ENCODE data around the gene SPRYD4. TPM values are rescaled to one million over a fixed set of nuclear protein-coding genes. Genes with fewer than 3 reads are reported as not detected.

SPRYD4 gene
- total and polyA plus RNA-seq, 10 of the 15 experiments (the other 5 are each of a cell fraction or from before 2014, with no cell fraction given) = 4.1 to 6.0 (median 5.1) TPM

GRCh38 chr12:56448860-56449621, 19.3 kb upstream of the SPRYD4 start, which contains the start of gene TIMELESS (continued):
- TF ChIP-seq TCF3 (IDR thresholded peaks at IDR 0.05; ENCODE audit: borderline replicate concordance, insufficient read depth, low read depth, low read length) (peak; percentile 36; the same call in 1 of the 2 replicates), ZBTB4 (CRISPR knock-in tag; IDR thresholded peaks at IDR 0.05) (no peak), HCFC1 (IDR thresholded peaks at IDR 0.05; ENCODE audit: low read length) (no peak), PKNOX1 (IDR thresholded peaks at IDR 0.05) (no peak), POLR2AphosphoS2 (IDR thresholded peaks at IDR 0.05; ENCODE audit: low read depth, low read length) (0 out of 2 replicates have a peak, but pooled peaks have one; percentile 24), SIN3A (IDR thresholded peaks at IDR 0.05; ENCODE audit: low read depth, low read length) (peak; percentile 96), WRNIP1 (IDR thresholded peaks at IDR 0.05; ENCODE audit: borderline replicate concordance, low read depth, low read length) (0 out of 2 replicates have a peak, but pooled peaks have one; percentile 33), EZH2 (IDR thresholded peaks at IDR 0.05; ENCODE audit: borderline replicate concordance, control insufficient read depth, low read depth, low read length) (no peak), NRF1 (conservative IDR thresholded peaks at IDR 0.05; ENCODE audit: low read depth, low read length) (peak; percentile 49), ATF7 (IDR thresholded peaks at IDR 0.05; ENCODE audit: low read depth) (no peak), CEBPB (IDR thresholded peaks at IDR 0.05; ENCODE audit: borderline replicate concordance in 1 of 2, low read depth in 2 of 2, low read length in 2 of 2) (no peak), PML (IDR thresholded peaks at IDR 0.05; ENCODE audit: low read length) (peak; percentile 98), BCL11A (IDR thresholded peaks at IDR 0.05; ENCODE audit: low read depth, low read length) (no peak), ZNF622 (IDR thresholded peaks at IDR 0.05) (no peak), SRF (IDR thresholded peaks at IDR 0.05; ENCODE audit: low read depth in 2 of 2, low read length in 2 of 2) (0 out of 4 replicates have a peak, but pooled peaks of 1 of the 2 experiments have one; percentile 5), USF2 (IDR thresholded peaks at IDR 0.05; ENCODE audit: borderline replicate concordance, low read depth, low read length) (peak; percentile 67)
- TF ChIP-seq, protein P1, sequence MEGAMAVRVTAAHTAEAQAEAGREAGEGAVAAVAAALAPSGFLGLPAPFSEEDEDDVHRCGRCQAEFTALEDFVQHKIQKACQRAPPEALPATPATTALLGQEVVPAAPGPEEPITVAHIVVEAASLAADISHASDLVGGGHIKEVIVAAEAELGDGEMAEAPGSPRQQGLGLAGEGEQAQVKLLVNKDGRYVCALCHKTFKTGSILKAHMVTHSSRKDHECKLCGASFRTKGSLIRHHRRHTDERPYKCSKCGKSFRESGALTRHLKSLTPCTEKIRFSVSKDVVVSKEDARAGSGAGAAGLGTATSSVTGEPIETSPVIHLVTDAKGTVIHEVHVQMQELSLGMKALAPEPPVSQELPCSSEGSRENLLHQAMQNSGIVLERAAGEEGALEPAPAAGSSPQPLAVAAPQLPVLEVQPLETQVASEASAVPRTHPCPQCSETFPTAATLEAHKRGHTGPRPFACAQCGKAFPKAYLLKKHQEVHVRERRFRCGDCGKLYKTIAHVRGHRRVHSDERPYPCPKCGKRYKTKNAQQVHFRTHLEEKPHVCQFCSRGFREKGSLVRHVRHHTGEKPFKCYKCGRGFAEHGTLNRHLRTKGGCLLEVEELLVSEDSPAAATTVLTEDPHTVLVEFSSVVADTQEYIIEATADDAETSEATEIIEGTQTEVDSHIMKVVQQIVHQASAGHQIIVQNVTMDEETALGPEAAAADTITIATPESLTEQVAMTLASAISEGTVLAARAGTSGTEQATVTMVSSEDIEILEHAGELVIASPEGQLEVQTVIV (IDR thresholded peaks at IDR 0.05; ENCODE audit: borderline replicate concordance, partially characterized antibody) = no peak
- TF ChIP-seq, protein P2, sequence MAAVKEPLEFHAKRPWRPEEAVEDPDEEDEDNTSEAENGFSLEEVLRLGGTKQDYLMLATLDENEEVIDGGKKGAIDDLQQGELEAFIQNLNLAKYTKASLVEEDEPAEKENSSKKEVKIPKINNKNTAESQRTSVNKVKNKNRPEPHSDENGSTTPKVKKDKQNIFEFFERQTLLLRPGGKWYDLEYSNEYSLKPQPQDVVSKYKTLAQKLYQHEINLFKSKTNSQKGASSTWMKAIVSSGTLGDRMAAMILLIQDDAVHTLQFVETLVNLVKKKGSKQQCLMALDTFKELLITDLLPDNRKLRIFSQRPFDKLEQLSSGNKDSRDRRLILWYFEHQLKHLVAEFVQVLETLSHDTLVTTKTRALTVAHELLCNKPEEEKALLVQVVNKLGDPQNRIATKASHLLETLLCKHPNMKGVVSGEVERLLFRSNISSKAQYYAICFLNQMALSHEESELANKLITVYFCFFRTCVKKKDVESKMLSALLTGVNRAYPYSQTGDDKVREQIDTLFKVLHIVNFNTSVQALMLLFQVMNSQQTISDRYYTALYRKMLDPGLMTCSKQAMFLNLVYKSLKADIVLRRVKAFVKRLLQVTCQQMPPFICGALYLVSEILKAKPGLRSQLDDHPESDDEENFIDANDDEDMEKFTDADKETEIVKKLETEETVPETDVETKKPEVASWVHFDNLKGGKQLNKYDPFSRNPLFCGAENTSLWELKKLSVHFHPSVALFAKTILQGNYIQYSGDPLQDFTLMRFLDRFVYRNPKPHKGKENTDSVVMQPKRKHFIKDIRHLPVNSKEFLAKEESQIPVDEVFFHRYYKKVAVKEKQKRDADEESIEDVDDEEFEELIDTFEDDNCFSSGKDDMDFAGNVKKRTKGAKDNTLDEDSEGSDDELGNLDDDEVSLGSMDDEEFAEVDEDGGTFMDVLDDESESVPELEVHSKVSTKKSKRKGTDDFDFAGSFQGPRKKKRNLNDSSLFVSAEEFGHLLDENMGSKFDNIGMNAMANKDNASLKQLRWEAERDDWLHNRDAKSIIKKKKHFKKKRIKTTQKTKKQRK (IDR thresholded peaks at IDR 0.05; ENCODE audit: low read depth, low read length) = no peak
